Measurements from ENCODE around the gene DYSF.
A peak's percentile ranks its signal among the peaks of the same experiment; 100 is the strongest.

The DYSF gene

DNA sequence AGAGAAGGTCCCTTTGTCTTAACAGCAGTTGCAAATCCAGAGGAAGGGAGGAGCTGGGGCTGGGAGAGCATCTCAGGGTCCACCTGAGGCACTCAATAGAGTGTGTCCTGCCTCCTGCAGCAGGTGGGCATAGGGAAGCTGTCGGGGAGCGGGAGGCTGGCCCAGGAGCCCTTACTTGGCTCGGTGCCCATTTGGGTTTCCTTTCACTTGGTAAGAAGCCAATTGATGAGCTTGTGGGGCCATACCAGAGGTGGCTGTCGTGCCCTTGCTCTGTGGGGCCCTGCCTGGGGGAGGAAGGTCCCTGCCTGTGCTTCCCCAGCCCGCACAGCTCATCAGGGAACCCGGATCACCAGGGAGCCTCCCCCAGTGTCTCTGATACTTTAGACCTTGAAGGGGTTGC, 229.7 kb downstream of the DYSF start:
- Histone ChIP-seq H3K9me3 (ENCODE audit: severe bottlenecking) (no peaks in the 10 kb centered on the region), H3K27me3 (ENCODE audit: insufficient read depth, poor library complexity, severe bottlenecking) (peaks cover 4% of the 10 kb centered on the region), H3K36me3 (ENCODE audit: low read depth) (no peaks in the 10 kb centered on the region), H3K27ac (ENCODE audit: poor library complexity, severe bottlenecking) (no peak overlapping the region), H3K4me1 (ENCODE audit: insufficient read depth, poor library complexity, severe bottlenecking) (no peaks in the 10 kb centered on the region), H3K4me3 (ENCODE audit: severe bottlenecking) (no peak overlapping the region)
- DNase-seq (ENCODE audit: low spot score) (peak; percentile 26), ATAC-seq (ENCODE audit: low read depth) (no peak)
- TF ChIP-seq CTCF (IDR thresholded peaks at IDR 0.05; ENCODE audit: poor library complexity, severe bottlenecking) = no peak

GRCh38 chr2:71683666-71684065, 230.3 kb downstream of the DYSF start:
- DNase-seq (ENCODE audit: low spot score) (peak; percentile 17), ATAC-seq (ENCODE audit: low read depth) (no peak)
- H3K27ac ChIP-seq (ENCODE audit: poor library complexity, severe bottlenecking) = no peak overlapping the region
- H3K4me3 ChIP-seq (ENCODE audit: severe bottlenecking) = no peak overlapping the region
- H3K9me3 ChIP-seq (ENCODE audit: severe bottlenecking) = no peaks in the 10 kb centered on the region
- H3K27me3 ChIP-seq (ENCODE audit: insufficient read depth, poor library complexity, severe bottlenecking) = no peaks in the 10 kb centered on the region
- TF ChIP-seq CTCF (IDR thresholded peaks at IDR 0.05; ENCODE audit: poor library complexity, severe bottlenecking) = no peak
- H3K4me1 ChIP-seq (ENCODE audit: insufficient read depth, poor library complexity, severe bottlenecking) = no peaks in the 10 kb centered on the region
- H3K36me3 ChIP-seq (ENCODE audit: low read depth) = no peaks in the 10 kb centered on the region

- ATAC-seq (ENCODE audit: low read depth) (no peak), DNase-seq (ENCODE audit: low spot score) (peak; percentile 34)
- Histone ChIP-seq H3K36me3 (ENCODE audit: low read depth) (no peaks in the 10 kb centered on the region), H3K27ac (ENCODE audit: poor library complexity, severe bottlenecking) (no peak overlapping the region), H3K27me3 (ENCODE audit: insufficient read depth, poor library complexity, severe bottlenecking) (no peaks in the 10 kb centered on the region), H3K9me3 (ENCODE audit: severe bottlenecking) (no peaks in the 10 kb centered on the region), H3K4me1 (ENCODE audit: insufficient read depth, poor library complexity, severe bottlenecking) (no peaks in the 10 kb centered on the region), H3K4me3 (ENCODE audit: severe bottlenecking) (no peak overlapping the region)
- TF ChIP-seq CTCF (IDR thresholded peaks at IDR 0.05; ENCODE audit: poor library complexity, severe bottlenecking) = no peak
Observed at GRCh38 chr2:71684226-71685072, 231.1 kb downstream of the DYSF start.

DNA sequence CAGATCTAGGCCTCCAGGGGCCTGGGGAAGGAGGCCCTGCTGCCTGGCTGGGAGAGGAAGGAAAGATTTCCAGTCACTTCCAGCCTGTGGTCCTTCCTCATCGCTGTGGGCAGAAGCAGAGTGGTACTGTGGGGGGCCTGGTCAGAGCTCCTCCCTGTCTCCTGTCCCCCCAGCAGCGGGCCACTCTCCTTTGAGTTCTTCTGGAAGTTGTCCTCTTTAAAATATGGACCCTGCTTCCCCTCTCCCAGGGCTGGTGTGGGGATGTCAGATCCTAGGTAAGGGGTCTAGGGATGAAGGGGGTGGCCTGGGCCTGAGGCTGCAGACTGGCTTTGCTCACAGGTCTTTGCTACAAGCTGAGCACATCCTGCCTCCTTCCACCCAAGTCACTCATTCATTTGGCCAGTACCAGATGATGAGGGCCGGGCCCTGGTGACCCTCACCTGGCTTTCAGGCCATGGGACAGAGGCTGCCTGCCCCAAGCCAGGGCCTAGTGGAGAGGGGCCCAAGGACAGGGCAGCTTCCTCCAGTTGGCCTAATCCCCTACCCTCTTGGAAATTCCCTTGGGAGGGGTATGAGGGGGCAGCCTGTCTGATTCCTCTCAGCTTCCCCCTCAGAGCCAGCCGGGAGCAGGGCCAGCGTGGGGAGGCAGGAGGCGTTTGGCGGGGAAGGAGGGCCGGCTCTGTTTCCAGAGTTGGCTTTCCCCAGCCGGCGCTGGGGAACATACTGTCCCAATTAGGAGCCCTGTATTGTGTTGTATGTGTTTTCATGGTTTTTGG, 231.9 kb downstream of the DYSF start:
- Histone ChIP-seq H3K36me3 (ENCODE audit: low read depth) (no peaks in the 10 kb centered on the region), H3K9me3 (ENCODE audit: severe bottlenecking) (no peaks in the 10 kb centered on the region), H3K27ac (ENCODE audit: poor library complexity, severe bottlenecking) (no peak overlapping the region), H3K27me3 (ENCODE audit: insufficient read depth, poor library complexity, severe bottlenecking) (no peaks in the 10 kb centered on the region), H3K4me1 (ENCODE audit: insufficient read depth, poor library complexity, severe bottlenecking) (no peaks in the 10 kb centered on the region), H3K4me3 (ENCODE audit: severe bottlenecking) (no peak overlapping the region)
- peak; percentile 35 for DNase-seq (ENCODE audit: low spot score)
- TF ChIP-seq CTCF (IDR thresholded peaks at IDR 0.05; ENCODE audit: poor library complexity, severe bottlenecking) = no peak
- no peak for ATAC-seq (ENCODE audit: low read depth)

Measured in RWPE2 (cell line).